HL-60 (cell line): ENCODE results near the gene LDB2.

Experiments used
- POLR2AphosphoS5 ChIP-seq: IDR thresholded peaks from 2 replicates; pipeline ENCODE4 v1.6.1; 2012; ENCODE audit warnings: low read depth
- TF ChIP-seq, protein P1 (sequence below): IDR thresholded peaks from one replicate; pipeline ENCODE4 v1.5.1; 2011; ENCODE audit warnings: low read length, control low read depth, inconsistent platforms; ENCODE audit not compliant: insufficient read depth

DNA sequence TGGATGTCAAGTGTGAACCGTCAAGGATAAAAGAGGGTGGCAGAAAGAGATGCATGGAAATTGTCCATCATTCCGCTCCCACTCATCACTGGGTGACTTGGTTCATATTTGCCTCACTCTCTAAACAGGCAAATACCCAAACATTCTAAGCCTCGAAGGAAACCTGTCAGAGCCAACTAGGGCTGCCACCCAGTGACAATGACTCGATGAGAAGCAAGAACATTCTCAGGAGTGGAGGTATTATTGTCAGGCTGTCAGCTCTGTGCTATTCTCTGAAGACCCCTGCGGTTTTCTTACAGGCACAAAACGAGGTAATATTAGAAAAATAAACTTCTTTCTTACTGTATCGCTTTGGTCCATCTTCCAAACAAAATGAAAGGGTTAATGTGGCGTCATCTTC, 139.6 kb downstream of the LDB2 start:
- TF ChIP-seq, protein P1, sequence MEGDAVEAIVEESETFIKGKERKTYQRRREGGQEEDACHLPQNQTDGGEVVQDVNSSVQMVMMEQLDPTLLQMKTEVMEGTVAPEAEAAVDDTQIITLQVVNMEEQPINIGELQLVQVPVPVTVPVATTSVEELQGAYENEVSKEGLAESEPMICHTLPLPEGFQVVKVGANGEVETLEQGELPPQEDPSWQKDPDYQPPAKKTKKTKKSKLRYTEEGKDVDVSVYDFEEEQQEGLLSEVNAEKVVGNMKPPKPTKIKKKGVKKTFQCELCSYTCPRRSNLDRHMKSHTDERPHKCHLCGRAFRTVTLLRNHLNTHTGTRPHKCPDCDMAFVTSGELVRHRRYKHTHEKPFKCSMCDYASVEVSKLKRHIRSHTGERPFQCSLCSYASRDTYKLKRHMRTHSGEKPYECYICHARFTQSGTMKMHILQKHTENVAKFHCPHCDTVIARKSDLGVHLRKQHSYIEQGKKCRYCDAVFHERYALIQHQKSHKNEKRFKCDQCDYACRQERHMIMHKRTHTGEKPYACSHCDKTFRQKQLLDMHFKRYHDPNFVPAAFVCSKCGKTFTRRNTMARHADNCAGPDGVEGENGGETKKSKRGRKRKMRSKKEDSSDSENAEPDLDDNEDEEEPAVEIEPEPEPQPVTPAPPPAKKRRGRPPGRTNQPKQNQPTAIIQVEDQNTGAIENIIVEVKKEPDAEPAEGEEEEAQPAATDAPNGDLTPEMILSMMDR: no peak
- TF ChIP-seq POLR2AphosphoS5: no peak
